ENCODE results near the gene FGF3.

The FGF3 gene

DNA sequence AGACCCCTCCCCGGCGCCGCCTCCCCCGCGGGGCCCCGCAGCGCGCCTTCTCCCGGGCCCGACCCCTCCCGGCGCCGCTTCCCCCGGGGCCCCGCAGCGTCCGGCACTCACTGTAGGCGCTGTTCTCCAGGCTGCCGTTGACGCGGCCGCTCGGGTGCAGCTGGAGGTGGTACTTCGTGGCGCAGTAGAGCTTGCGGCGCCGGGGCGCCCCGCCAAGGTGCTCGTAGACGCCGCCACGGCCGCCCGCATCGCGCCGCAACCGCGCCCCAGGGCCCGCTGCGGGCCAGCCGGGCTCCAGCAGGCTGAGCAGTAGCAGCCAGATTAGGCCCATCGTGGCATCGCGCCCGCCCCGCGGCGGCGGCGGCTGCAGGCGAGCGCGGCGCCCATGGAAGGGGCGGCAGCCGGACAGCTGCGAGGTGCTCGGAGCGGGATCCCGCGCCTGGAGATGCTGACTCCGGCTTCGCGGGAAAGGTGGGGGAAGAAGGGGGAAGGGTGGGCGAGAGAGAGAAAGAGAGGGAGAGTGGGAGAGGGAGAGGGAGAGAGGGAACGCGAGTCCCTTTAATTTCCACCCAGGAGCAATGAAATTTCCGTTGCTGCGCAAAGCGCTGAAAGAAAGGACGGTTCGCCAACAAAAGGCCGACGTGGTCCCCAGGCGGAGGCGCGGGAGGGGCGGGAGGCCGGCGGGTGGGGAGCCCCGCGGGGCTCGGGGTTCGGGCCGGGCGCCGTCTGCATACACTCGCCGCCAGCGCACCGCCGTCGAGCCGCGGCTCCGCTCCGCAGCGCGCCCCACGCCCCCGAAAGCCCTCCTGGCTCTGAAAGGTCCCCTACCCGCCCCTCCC lies at the start of gene FGF3:
Gene FGF3 (minus strand): TSS at position 814 of the 839 bp plus-strand sequence. CDS start 483 bp downstream, at position 331.
- no peak for TF ChIP-seq ZFX (IDR thresholded peaks at IDR 0.05)
- TF ChIP-seq, protein P1, sequence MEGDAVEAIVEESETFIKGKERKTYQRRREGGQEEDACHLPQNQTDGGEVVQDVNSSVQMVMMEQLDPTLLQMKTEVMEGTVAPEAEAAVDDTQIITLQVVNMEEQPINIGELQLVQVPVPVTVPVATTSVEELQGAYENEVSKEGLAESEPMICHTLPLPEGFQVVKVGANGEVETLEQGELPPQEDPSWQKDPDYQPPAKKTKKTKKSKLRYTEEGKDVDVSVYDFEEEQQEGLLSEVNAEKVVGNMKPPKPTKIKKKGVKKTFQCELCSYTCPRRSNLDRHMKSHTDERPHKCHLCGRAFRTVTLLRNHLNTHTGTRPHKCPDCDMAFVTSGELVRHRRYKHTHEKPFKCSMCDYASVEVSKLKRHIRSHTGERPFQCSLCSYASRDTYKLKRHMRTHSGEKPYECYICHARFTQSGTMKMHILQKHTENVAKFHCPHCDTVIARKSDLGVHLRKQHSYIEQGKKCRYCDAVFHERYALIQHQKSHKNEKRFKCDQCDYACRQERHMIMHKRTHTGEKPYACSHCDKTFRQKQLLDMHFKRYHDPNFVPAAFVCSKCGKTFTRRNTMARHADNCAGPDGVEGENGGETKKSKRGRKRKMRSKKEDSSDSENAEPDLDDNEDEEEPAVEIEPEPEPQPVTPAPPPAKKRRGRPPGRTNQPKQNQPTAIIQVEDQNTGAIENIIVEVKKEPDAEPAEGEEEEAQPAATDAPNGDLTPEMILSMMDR (conservative IDR thresholded peaks at IDR 0.05): no peak
- H3K27ac ChIP-seq: no peak within 1 kb of the TSS

DNA sequence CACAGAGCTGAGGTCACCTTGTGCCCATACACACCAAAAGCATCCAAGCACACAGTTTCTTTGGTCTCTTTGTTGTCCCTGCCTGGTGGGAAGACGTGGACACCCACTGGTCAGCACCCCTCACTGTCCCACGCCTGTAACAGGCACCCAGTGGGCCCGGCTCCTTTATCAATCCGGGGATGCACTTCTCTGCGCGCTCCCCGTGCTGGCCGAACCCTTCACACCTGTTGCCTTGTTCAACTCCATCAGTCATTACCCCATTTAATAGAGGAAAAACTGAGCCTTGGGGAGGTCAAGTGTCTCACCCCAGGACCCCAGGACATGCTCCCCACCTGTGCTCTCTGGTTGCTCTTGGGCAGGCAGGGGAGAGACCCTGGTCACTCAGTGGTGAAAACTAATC lies 49.7 kb upstream of the FGF3 start:
- TF ChIP-seq, protein P1 (conservative IDR thresholded peaks at IDR 0.05): no peak
- TF ChIP-seq ZFX (IDR thresholded peaks at IDR 0.05): no peak
- no peak overlapping the region for H3K27ac ChIP-seq

DNA sequence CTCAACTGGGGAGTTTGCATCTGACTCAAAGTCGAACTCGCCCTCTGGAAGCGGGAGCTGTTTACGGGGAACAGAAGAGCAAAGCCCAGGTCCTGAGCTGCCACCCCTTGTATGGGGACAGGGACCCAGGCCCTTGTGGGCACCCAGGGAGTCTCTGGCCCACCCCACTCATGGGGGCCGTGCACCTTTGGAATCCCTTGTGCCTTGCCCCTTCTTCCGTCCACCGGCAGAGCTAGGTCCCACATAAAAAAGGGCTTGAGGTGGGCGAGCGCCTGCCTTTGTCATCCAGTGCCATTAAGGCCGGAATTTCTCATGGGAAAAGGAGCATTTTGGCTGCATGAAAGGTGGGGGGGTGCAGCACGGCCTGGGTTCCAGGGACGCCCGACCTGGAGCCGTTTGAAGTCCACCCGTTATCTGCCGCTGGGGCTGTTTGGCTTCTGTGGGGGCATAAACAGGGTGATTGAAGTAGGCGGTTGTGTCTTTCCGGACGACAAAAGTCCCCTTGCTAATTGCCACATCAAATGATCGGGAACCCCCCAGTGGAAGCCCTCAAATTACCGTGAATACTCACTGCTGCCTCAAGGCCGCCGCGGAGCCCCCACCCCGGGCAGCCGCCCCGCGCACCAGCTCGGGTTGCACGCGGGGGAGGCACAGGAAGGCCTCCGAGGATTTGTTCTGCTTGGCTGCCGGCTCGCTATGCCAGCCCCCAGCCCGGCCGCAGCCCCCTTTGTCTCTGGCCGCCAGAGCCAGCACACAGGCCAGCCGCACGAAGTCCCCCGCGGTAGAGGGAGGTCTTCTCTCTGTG lies 49.0 kb upstream of the FGF3 start:
- H3K27ac ChIP-seq: no peak overlapping the region
- no peak for TF ChIP-seq ZFX (IDR thresholded peaks at IDR 0.05)
- TF ChIP-seq, protein P1 (conservative IDR thresholded peaks at IDR 0.05): no peak

DNA sequence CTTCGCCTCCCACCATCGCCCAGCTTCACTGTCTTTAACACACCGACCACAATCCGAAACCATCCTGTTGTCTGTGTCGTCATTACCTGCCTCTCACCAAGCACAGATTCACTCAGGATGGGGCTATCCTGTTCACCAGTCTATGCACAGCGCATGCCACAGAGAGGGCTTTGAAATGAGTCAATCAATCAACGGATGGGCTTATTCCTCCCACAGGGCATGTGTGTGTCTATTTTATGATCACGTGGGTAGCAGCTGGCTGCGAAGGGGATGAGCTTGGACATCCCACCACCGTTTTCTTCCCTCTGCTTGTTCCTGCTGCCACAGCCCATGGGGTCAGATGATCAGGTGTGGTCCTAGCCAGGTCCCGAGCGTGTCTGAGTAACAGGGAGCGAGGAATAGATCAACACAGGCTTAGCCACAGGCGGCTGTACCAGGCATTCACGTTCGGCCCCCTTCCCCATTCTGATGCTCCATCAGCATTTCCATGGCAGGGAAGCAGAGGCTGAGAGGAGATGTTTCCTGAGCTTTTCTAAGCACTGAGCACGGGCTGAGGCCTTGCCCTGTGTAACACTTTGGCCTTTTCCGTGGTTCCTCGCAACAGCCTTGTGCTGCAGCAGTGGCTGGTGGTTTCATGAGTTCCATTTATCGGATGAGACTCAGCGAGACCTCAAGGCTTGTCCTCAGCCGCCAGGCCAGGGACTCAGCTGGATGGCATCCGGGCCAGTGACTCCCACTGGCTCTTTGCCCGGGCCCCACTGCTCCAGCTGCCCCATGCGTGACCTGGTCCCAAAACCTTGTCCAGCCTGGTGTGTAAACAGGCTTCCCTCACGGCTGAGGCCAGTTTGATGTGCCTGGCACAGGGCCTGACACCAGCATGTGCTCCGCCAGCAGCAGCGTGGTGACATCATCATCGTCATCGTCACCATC lies 48.1 kb upstream of the FGF3 start:
- H3K27ac ChIP-seq: no peak overlapping the region
- no peak for TF ChIP-seq ZFX (IDR thresholded peaks at IDR 0.05)
- TF ChIP-seq, protein P1 (conservative IDR thresholded peaks at IDR 0.05): no peak

DNA sequence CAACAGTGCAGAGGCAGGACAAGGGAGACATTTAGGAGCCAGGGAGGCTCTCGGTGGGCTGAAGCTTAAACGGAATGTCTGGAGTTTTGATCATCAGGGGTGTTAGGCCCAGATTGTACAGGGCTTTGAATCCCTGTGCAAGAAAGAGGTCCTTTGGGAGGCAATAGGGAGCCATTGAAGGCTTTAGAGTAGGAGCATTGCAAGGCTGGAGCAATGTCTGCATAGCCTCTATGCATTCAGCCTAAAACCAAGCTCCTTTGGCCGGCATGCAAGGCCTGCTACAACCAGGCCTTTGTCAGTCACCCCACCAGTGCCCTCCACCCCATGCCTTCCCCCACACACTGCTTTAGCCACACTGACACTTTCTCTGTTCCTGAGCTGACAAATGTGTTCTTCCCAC lies 47.4 kb upstream of the FGF3 start:
- TF ChIP-seq ZFX (IDR thresholded peaks at IDR 0.05): no peak
- TF ChIP-seq, protein P1 (conservative IDR thresholded peaks at IDR 0.05): no peak

DNA sequence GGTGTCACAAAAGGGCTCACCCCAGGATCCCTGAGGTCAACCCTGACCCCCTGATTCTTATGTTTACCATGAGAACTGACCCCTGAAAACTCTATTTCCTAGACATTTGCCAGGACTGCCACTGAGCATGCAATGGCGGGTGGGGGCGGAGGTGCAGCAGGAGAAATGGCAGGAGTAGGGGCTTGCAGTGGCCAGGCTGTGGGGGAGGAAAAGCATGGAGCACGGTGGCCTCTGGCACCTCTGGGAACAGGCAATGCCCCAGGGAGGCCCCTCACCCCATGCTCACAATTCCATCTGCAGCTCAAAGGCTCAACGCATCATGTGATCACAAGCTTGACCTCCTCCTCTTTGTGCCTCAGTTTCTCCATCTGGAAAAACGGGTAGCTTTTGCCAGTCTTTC lies 46.5 kb upstream of the FGF3 start:
- H3K27ac ChIP-seq: no peak overlapping the region
- TF ChIP-seq, protein P1 (conservative IDR thresholded peaks at IDR 0.05): no peak
- no peak for TF ChIP-seq ZFX (IDR thresholded peaks at IDR 0.05)

More for the DNA sequence above, 47.4 kb upstream of the FGF3 start:
- no peak overlapping the region for H3K27ac ChIP-seq

Measured in C4-2B (cell line).